IMR-90 (cell line): ENCODE results near the gene RAX2. TPM values are rescaled to one million over a fixed set of nuclear protein-coding genes. Genes with fewer than 3 reads are reported as not detected.

Experiments used
- ATAC-seq: fragments of 200-7000 bp; cut with Tn5 transposase; 2 replicates; pipeline ENCODE4 v1.9.1; 2020; ENCODE audit warnings: low read depth, mild to moderate bottlenecking, moderate library complexity
- BruUV-seq: library from RNA; stranded (reverse); fragments of 400-500 nt; replicated peaks from 2 replicates; lab custom pipeline; 2021; lab: Mats Ljungman, UMichigan
- CTCF ChIA-PET: fragments of 300-600 bp; formaldehyde crosslinking; extraction: SDS; loops from one replicate; lab custom pipeline; 2021; ENCODE audit warnings: antibody characterized with exemption; lab: Yijun Ruan, JAX
- POLR2A ChIA-PET: fragments of 300-600 bp; sonication (Branson Sonifier 250); formaldehyde crosslinking; loops from one replicate; lab custom pipeline; 2022; ENCODE audit warnings: antibody characterized with exemption; ENCODE audit not compliant: unreplicated experiment; lab: Charles Lee
- DNase-seq: peaks from one replicate; pipeline ENCODE4 v3.0.0; 2013
- H2AFZ ChIP-seq: replicated peaks from 2 replicates; pipeline ENCODE3; 2013; ENCODE audit warnings: low read length, mild to moderate bottlenecking; ENCODE audit not compliant: poor library complexity
- H2AK5ac ChIP-seq: 2 replicates; pipeline ENCODE4 v1.6.1; 2013; ENCODE audit warnings: low read depth, low read length, inconsistent platforms
- H2AK9ac ChIP-seq: replicated peaks from 2 replicates; pipeline ENCODE3; 2013; ENCODE audit warnings: mild to moderate bottlenecking, low read depth, low read length, moderate library complexity; ENCODE audit not compliant: poor library complexity
- H2BK120ac ChIP-seq: 2 replicates; pipeline ENCODE4 v1.6.1; 2013; ENCODE audit warnings: low read depth, low read length, inconsistent platforms
- H2BK15ac ChIP-seq: 3 replicates; pipeline ENCODE4 v1.6.1; 2013; ENCODE audit warnings: low read depth, low read length, inconsistent platforms
- H2BK20ac ChIP-seq: 2 replicates; pipeline ENCODE4 v1.6.1; 2013; ENCODE audit warnings: low read depth, mild to moderate bottlenecking, inconsistent platforms, low read length, moderate library complexity
- H2BK5ac ChIP-seq: 2 replicates; pipeline ENCODE4 v1.6.1; 2013; ENCODE audit warnings: mild to moderate bottlenecking, low read depth, low read length, inconsistent platforms; ENCODE audit not compliant: poor library complexity, severe bottlenecking
- H3K14ac ChIP-seq: replicated peaks from 2 replicates; pipeline ENCODE4 v1.6.1; 2013; ENCODE audit warnings: low read depth, low read length, inconsistent platforms
- H3K18ac ChIP-seq: 2 replicates; pipeline ENCODE4 v1.6.1; 2013; ENCODE audit warnings: low read depth, low read length, control low read depth
- H3K23ac ChIP-seq: 2 replicates; pipeline ENCODE4 v1.6.1; 2013; ENCODE audit warnings: low read depth, low read length, inconsistent platforms
- H3K27ac ChIP-seq: 2 replicates; pipeline ENCODE4 v1.5.1; 2013; ENCODE audit warnings: mild to moderate bottlenecking, control low read depth, low read length; ENCODE audit not compliant: insufficient read depth
- H3K27me3 ChIP-seq: 2 replicates; pipeline ENCODE4 v1.6.1; 2013; ENCODE audit warnings: low read length; ENCODE audit not compliant: control insufficient read depth, insufficient read depth
- H3K36me3 ChIP-seq: 2 replicates; pipeline ENCODE4 v1.6.1; 2013; ENCODE audit warnings: low read length, mixed read lengths; ENCODE audit not compliant: control insufficient read depth, insufficient read depth
- H3K4ac ChIP-seq: 2 replicates; pipeline ENCODE4 v1.6.1; 2013; ENCODE audit warnings: low read depth, low read length, inconsistent platforms
- H3K4me1 ChIP-seq: 2 replicates; pipeline ENCODE4 v1.6.1; 2013; ENCODE audit warnings: low read length, mixed read lengths; ENCODE audit not compliant: control insufficient read depth, insufficient read depth
- H3K4me2 ChIP-seq: 2 replicates; pipeline ENCODE4 v1.6.1; 2013; ENCODE audit warnings: low read depth, mild to moderate bottlenecking, control low read depth, low read length, moderate library complexity
- H3K4me3 ChIP-seq: 2 replicates; pipeline ENCODE4 v1.5.1; 2013; ENCODE audit warnings: low read depth, mild to moderate bottlenecking, control low read depth, low read length, moderate library complexity; ENCODE audit not compliant: insufficient read depth
- H3K56ac ChIP-seq: 2 replicates; pipeline ENCODE4 v1.6.1; 2013; ENCODE audit warnings: low read length, inconsistent platforms; ENCODE audit not compliant: insufficient read depth; ENCODE audit errors: extremely low read depth
- H3K79me1 ChIP-seq, 2 experiments: 2 replicates each; pipeline ENCODE4 v1.6.1; 2013; ENCODE audit warnings: low read length in 2 of 2, inconsistent platforms in 1 of 2, low read depth in 1 of 2
- H3K9ac ChIP-seq: 2 replicates; pipeline ENCODE4 v1.6.1; 2013; ENCODE audit warnings: low read depth, low read length, control low read depth
- H3K9me1 ChIP-seq: 2 replicates; pipeline ENCODE4 v1.6.1; 2013; ENCODE audit warnings: low read length, inconsistent platforms; ENCODE audit not compliant: insufficient read depth
- H3K9me3 ChIP-seq: 2 replicates; pipeline ENCODE4 v1.6.1; 2013; ENCODE audit warnings: low read length; ENCODE audit not compliant: control insufficient read depth, insufficient read depth
- H4K20me1 ChIP-seq: 2 replicates; pipeline ENCODE4 v1.6.1; 2013; ENCODE audit warnings: low read length, inconsistent platforms; ENCODE audit not compliant: insufficient read depth
- H4K5ac ChIP-seq: 2 replicates; pipeline ENCODE4 v1.6.1; 2013; ENCODE audit warnings: mild to moderate bottlenecking, low read depth, low read length, control low read depth
- H4K8ac ChIP-seq, 2 experiments: 2 replicates each; pipeline ENCODE4 v1.6.1; 2013; ENCODE audit warnings: low read depth in 2 of 2, low read length in 2 of 2, control low read depth in 1 of 2, inconsistent platforms in 1 of 2
- H4K91ac ChIP-seq: 2 replicates; pipeline ENCODE4 v1.6.1; 2013; ENCODE audit warnings: low read depth, low read length, inconsistent platforms; ENCODE audit not compliant: insufficient read depth
- ELK1 ChIP-seq: fragments of 150-350 bp; IDR thresholded peaks from 2 replicates; pipeline ENCODE4 v1.6.1; 2016; ENCODE audit warnings: low read depth, mild to moderate bottlenecking, low read length, moderate library complexity, borderline replicate concordance
- MXI1 ChIP-seq: IDR thresholded peaks from 2 replicates; pipeline ENCODE4 v1.6.1; 2012; ENCODE audit warnings: low read depth, mild to moderate bottlenecking, low read length, moderate library complexity, borderline replicate concordance
- NFE2L2 ChIP-seq: fragments of 150-350 bp; IDR thresholded peaks from 2 replicates; pipeline ENCODE4 v1.6.1; 2016; ENCODE audit warnings: low read depth, mild to moderate bottlenecking, low read length
- POLR2A ChIP-seq: IDR thresholded peaks from 2 replicates; pipeline ENCODE4 v1.6.1; 2012; ENCODE audit warnings: mild to moderate bottlenecking, low read depth, low read length
- RAD21 ChIP-seq: IDR thresholded peaks from 2 replicates; pipeline ENCODE4 v1.6.1; 2012; ENCODE audit warnings: low read length, improper control_type of control experiment
- SMC3 ChIP-seq: fragments of 150-350 bp; IDR thresholded peaks from 2 replicates; pipeline ENCODE4 v1.6.1; 2016; ENCODE audit warnings: low read depth, mild to moderate bottlenecking, antibody characterized with exemption, low read length, moderate library complexity
- WGBS, 2 experiments: methylation state at CpG; one replicate each; pipeline versions ENCODE4 v1.1.5 to v1.1.7; 2013; ENCODE audit warnings: missing lambda C conversion rate in 2 of 2; ENCODE audit not compliant: insufficient read length in 1 of 2; ENCODE audit errors: extremely low coverage in 2 of 2; 5-methylcytosine and 5-hydroxymethylcytosine counted together
- dilution Hi-C: fragments of 300-500 bp; cut with HindIII; formaldehyde crosslinking; loops from one replicate; pipeline ENCODE4 v1.14.3; 2018; ENCODE audit warnings: low sequenced_read_pairs; ENCODE audit not compliant: unreplicated experiment
- in situ Hi-C: fragments of 300-500 bp; cut with MboI; formaldehyde crosslinking; loops from 3 replicates; pipeline ENCODE4 v1.14.3; 2019; ENCODE audit warnings: low sequenced_read_pairs, inconsistent platforms, mixed read lengths
- intact Hi-C: fragments of 100-400 bp; cut with micrococcal nuclease; formaldehyde crosslinking; loops from 2 replicates; pipeline ENCODE4 v1.10.0; 2022
- polyA plus RNA-seq, 3 experiments: library from polyadenylated mRNA; depleted of rRNA; stranded (reverse); fragments of >200 nt; gene quantifications; 2 replicates each; pipeline ENCODE4 v1.2.3, GENCODE V29; 2012; ENCODE audit warnings: low replicate concordance in 1 of 3
- total RNA-seq: library from RNA; depleted of rRNA; stranded (reverse); fragments of >200 nt; gene quantifications from 2 replicates; pipeline ENCODE4 v1.2.3, GENCODE V29; 2012
- TF ChIP-seq, protein P1 (sequence below): fragments of 150-350 bp; IDR thresholded peaks from 2 replicates; pipeline ENCODE4 v1.6.1; 2017; ENCODE audit warnings: mild to moderate bottlenecking, antibody characterized with exemption, low read length, low read depth

Gene RAX2
- total and polyA plus RNA-seq, 2 of the 4 experiments (the other 2 are of a cell fraction), result not detected

- H2AK5ac ChIP-seq, result no peak overlapping the region
- H3K9me1 ChIP-seq, result no peaks in the 10 kb centered on the region
- peaks cover 24% of the 10 kb centered on the region; the same call in 1 of the 2 replicates for H3K36me3 ChIP-seq
- no peak overlapping the region for H3K4me2 ChIP-seq
- H2BK15ac ChIP-seq, result no peak overlapping the region
- no peaks in the 10 kb centered on the region for H3K4me1 ChIP-seq
- ATAC-seq (no peak), DNase-seq (no peak)
- no TSS peak for BruUV-seq
- POLR2A ChIA-PET, result no interaction called here
- H3K27me3 ChIP-seq, result no peaks in the 10 kb centered on the region
- no peak overlapping the region for H3K4me3 ChIP-seq
- no peak overlapping the region for H4K91ac ChIP-seq
- H3K79me1 ChIP-seq, result no peaks in the 10 kb centered on the region; a peak in 1 of 4 replicates
- in situ Hi-C loops, result no loop called here
- no peak overlapping the region for H2BK20ac ChIP-seq
- no peak overlapping the region for H2BK120ac ChIP-seq
- no peak overlapping the region for H4K8ac ChIP-seq
- intact Hi-C loops, result no loop called here
- H4K5ac ChIP-seq, result no peak overlapping the region
- no peak overlapping the region for H3K56ac ChIP-seq
- H3K9ac ChIP-seq, result no peak overlapping the region
- CTCF ChIA-PET, result no interaction called here
- H3K9me3 ChIP-seq, result no peaks in the 10 kb centered on the region
- no peaks in the 10 kb centered on the region for H4K20me1 ChIP-seq
- no peak overlapping the region for H2BK5ac ChIP-seq
- no peak overlapping the region for H3K23ac ChIP-seq
- no peak overlapping the region for H3K14ac ChIP-seq
- H3K18ac ChIP-seq, result no peak overlapping the region
- dilution Hi-C loops, result no loop called here
- H3K4ac ChIP-seq, result no peak overlapping the region
- 93% methylated on average over 26 of the region's 51 CpGs; no CpG with 5 or more reads in 1 of the 2 experiments for WGBS, 2 experiments
- no peak overlapping the region for H2AFZ ChIP-seq
- no peak for TF ChIP-seq SMC3
- TF ChIP-seq RAD21, result no peak
- TF ChIP-seq ELK1, result no peak
- TF ChIP-seq, protein P1, sequence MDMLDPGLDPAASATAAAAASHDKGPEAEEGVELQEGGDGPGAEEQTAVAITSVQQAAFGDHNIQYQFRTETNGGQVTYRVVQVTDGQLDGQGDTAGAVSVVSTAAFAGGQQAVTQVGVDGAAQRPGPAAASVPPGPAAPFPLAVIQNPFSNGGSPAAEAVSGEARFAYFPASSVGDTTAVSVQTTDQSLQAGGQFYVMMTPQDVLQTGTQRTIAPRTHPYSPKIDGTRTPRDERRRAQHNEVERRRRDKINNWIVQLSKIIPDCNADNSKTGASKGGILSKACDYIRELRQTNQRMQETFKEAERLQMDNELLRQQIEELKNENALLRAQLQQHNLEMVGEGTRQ, result no peak
- no peak for TF ChIP-seq MXI1
- no peak for TF ChIP-seq POLR2A
- no peak for TF ChIP-seq NFE2L2
- H3K27ac ChIP-seq, result no peak overlapping the region
- no peak overlapping the region for H2AK9ac ChIP-seq
These were observed 18.2 kb downstream of the RAX2 start for GRCh38 chr19:3753631-3754410.
